ENCODE data around the gene RNF38. TPM values are rescaled to one million over a fixed set of nuclear protein-coding genes. Genes with fewer than 3 reads are reported as not detected.
A peak's percentile ranks its signal among the peaks of the same experiment; 100 is the strongest.

RNF38 gene
- polyA plus RNA-seq, 1 donor from 2014 or later, result 61.9 TPM

- Histone ChIP-seq H3K9ac (ENCODE audit: low read length) (peak overlapping the region; percentile 95), H3K4me3 (ENCODE audit: low read length) (peak overlapping the region; percentile 79), H3K36me3 (ENCODE audit: insufficient read depth, low read length) (no peaks in the 10 kb centered on the region), H4K20me1 (ENCODE audit: insufficient read depth) (no peaks in the 10 kb centered on the region), H3K9me3 (ENCODE audit: low read length) (no peaks in the 10 kb centered on the region), H2AFZ (ENCODE audit: low read depth, low read length) (peak overlapping the region; percentile 79), H3K9me2 (ENCODE audit: insufficient read depth, low read length) (no peaks in the 10 kb centered on the region), H3F3A (ENCODE audit: insufficient read depth, low read length, poor library complexity, severe bottlenecking) (peaks cover 3% of the 10 kb centered on the region), H3K27me3 (ENCODE audit: insufficient read depth, low read depth, low read length) (no peaks in the 10 kb centered on the region), H3K4me2 (ENCODE audit: low read length) (no peak overlapping the region), H3K27ac (ENCODE audit: low read length) (peak overlapping the region; percentile 93), H3K79me2 (replicated peaks; ENCODE audit: insufficient read depth, low read length) (peaks cover 56% of the 10 kb centered on the region)
- peak; percentile 66 for TF ChIP-seq POLR2AphosphoS5 (IDR thresholded peaks at IDR 0.05)
- peak; percentile 44 for TF ChIP-seq EP300 (conservative IDR thresholded peaks at IDR 0.05; ENCODE audit: poor library complexity, severe bottlenecking)
- no peak for TF ChIP-seq CTCF (IDR thresholded peaks at IDR 0.05; ENCODE audit: poor library complexity, severe bottlenecking)
- TF ChIP-seq RAD21 (conservative IDR thresholded peaks at IDR 0.05), result no peak
- TF ChIP-seq TAF1 (IDR thresholded peaks at IDR 0.05; ENCODE audit: low read depth), result peak; percentile 41
- TF ChIP-seq EZH2 (IDR thresholded peaks at IDR 0.05; ENCODE audit: borderline replicate concordance, insufficient read depth, low read length, poor library complexity, severe bottlenecking), result no peak
- TF ChIP-seq MXI1 (conservative IDR thresholded peaks at IDR 0.05; ENCODE audit: poor library complexity, severe bottlenecking), result peak; percentile 46
- TF ChIP-seq REST (IDR thresholded peaks at IDR 0.05; ENCODE audit: borderline replicate concordance), result peak; percentile 43
- peak; percentile 10 for TF ChIP-seq SMC3 (conservative IDR thresholded peaks at IDR 0.05; ENCODE audit: poor library complexity)
These were observed 479 bp upstream of the RNF38 start for GRCh38 chr9:36400332-36401163.

GRCh38 chr9:36398745-36399144, 1.3 kb downstream of the RNF38 start:
- Histone ChIP-seq H3K9me2 (ENCODE audit: insufficient read depth, low read length) (no peaks in the 10 kb centered on the region), H3K27me3 (ENCODE audit: insufficient read depth, low read depth, low read length) (no peaks in the 10 kb centered on the region), H4K20me1 (ENCODE audit: insufficient read depth) (peaks cover 4% of the 10 kb centered on the region), H3K79me2 (replicated peaks; ENCODE audit: insufficient read depth, low read length) (peaks cover 73% of the 10 kb centered on the region), H3K36me3 (ENCODE audit: insufficient read depth, low read length) (no peaks in the 10 kb centered on the region), H3K4me2 (ENCODE audit: low read length) (peak overlapping the region; percentile 95), H2AFZ (ENCODE audit: low read depth, low read length) (no peak overlapping the region), H3K9me3 (ENCODE audit: low read length) (no peaks in the 10 kb centered on the region), H3F3A (ENCODE audit: insufficient read depth, low read length, poor library complexity, severe bottlenecking) (peaks cover 3% of the 10 kb centered on the region), H3K4me3 (ENCODE audit: low read length) (peak overlapping the region; percentile 79), H3K9ac (ENCODE audit: low read length) (peak overlapping the region; percentile 10), H3K27ac (ENCODE audit: low read length) (peak overlapping the region; percentile 9)
- no peak for TF ChIP-seq TAF1 (IDR thresholded peaks at IDR 0.05; ENCODE audit: low read depth)
- no peak for TF ChIP-seq EP300 (conservative IDR thresholded peaks at IDR 0.05; ENCODE audit: poor library complexity, severe bottlenecking)

Measured in neural cell (in vitro differentiated cells).